Retina (tissue), 1 donor: ENCODE measurements around the gene CNN2.
A peak's percentile ranks its signal among the peaks of the same experiment; 100 is the strongest.

Source experiments
- DNase-seq: peaks from one replicate; pipeline ENCODE4 v3.0.0-alpha.2; 2016

The CNN2 gene

GRCh38 chr19:1032264-1032867, 6.0 kb downstream of the CNN2 start:
- DNase-seq = no peak

GRCh38 chr19:1035998-1036621, 9.7 kb downstream of the CNN2 start:
- DNase-seq = no peak

GRCh38 chr19:1037621-1038064, 11.2 kb downstream of the CNN2 start:
- no peak for DNase-seq

GRCh38 chr19:1038978-1039645, 12.7 kb downstream of the CNN2 start:
- DNase-seq = no peak

DNA sequence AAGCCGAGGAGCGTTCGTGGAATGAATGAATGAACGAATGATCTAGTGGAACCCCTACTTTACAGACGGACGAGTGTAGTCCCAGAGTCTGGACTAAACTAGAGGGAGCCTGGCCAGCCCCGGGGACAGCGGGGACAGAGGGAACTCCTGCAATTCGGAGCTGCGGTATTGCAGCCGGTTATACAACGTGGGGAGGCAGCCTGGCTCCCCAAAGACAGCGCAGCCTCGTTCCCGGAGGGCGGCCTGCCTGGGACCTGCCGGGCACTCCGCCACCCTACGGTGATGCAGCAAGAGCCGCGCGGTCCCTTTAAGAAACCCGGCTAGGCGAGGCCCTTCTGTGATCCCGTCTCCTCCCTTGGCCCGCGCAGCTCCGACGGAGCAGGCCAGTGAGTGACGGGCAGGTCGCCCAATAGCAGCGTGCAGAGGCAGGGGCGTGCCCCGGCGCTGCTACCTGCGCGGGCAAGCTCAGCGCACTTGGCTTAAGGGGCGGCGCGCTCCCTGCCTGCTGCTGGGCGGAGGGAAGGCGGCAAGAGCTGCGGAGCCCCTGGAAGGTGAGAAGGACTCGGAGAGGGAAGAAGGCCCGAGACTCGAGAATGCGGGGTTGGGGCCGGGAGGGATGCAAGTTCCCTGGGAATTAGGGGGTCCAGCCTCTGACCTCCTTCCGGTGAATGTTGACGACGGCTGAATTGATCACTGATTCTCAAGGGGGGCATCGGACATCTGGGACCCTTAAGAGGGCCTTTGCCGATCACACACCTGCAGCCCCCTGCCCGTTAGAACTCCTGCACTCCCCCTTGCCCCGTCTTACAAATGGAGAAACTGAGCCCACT, 13.5 kb downstream of the CNN2 start, which contains the start of gene ABCA7:
ABCA7 (plus strand) TSS at position 462 of the 830 bp plus-strand sequence. CDS start 1,255 bp downstream, outside the sequence.
- DNase-seq = peak; percentile 97

- DNase-seq = peak; percentile 92
Measured at GRCh38 chr19:1040476-1041271, 14.3 kb downstream of the CNN2 start.

- no peak for DNase-seq
Measured at GRCh38 chr19:1041272-1041834, 14.9 kb downstream of the CNN2 start.

DNA sequence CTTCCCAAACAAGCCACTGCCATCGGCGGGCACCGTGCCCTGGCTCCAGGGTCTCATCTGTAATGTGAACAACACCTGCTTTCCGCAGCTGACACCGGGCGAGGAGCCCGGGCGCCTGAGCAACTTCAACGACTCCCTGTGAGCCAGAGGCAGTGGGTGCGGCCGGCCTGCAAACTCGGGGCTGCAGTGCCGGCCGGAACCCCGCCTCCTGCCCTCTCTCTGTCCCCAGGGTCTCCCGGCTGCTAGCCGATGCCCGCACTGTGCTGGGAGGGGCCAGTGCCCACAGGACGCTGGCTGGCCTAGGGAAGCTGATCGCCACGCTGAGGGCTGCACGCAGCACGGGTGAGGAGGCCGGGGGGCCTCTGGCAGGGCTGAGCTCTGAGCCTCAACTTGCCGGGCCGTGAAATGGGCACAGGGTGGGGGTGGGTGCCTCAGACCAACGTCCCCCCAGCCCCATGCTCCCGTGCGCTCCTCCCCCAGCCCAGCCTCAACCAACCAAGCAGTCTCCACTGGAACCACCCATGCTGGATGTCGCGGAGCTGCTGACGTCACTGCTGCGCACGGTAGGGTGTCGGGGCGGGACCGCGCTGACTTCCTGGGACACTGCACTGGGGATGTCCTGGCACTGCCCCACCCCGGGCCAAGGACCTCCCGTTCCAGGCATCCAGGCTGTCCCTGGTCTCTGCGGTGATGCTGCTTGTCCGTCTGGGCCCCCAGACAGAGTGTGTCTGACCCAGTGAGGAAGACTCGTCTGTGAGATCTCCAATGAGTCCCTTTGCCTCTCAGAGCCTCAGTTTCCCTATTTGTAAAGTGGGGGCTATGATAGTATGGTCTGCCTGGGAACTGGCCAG, 15.7 kb downstream of the CNN2 start:
- no peak for DNase-seq

DNA sequence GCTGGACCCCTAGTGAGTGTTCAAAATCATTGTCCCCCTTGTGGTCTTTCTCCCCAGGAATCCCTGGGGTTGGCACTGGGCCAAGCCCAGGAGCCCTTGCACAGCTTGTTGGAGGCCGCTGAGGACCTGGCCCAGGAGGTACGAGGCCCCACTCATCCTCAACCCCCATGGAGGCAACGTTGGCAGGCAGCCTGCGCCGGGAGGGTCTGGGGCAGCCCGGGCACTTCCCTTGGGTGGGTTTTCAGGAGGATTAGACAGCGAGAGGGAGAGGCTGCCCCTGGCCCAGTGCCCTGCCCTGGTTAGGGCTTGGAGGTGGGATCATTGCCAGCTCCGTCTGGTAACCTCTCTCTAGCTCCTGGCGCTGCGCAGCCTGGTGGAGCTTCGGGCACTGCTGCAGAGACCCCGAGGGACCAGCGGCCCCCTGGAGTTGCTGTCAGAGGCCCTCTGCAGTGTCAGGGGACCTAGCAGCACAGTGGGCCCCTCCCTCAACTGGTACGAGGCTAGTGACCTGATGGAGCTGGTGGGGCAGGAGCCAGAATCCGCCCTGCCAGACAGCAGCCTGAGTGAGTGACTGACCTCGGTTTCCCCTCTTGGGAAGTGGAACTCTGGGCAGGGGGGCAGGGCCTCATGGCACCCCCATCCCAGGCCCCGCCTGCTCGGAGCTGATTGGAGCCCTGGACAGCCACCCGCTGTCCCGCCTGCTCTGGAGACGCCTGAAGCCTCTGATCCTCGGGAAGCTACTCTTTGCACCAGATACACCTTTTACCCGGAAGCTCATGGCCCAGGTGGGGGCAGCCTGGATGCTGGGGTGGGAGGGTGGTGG, 16.5 kb downstream of the CNN2 start:
- DNase-seq = no peak

DNA sequence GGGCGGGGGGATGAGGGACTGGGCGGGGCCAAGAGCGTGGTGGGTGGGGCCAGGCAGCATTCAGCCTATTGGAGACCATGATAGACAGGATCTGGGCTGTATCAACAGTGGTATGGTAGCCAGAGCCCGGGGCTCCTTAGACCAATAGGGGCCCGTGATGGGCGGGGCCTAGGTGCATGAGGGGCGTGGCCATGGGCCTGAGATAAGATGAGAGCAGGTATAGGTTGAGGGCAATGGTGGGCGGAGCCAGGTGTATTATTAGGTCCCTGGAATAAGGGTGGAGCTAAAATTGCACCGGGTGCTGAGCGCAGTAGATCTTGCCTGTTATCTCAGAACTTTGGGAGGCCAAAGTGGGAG, 18.8 kb downstream of the CNN2 start:
- no peak for DNase-seq

DNA sequence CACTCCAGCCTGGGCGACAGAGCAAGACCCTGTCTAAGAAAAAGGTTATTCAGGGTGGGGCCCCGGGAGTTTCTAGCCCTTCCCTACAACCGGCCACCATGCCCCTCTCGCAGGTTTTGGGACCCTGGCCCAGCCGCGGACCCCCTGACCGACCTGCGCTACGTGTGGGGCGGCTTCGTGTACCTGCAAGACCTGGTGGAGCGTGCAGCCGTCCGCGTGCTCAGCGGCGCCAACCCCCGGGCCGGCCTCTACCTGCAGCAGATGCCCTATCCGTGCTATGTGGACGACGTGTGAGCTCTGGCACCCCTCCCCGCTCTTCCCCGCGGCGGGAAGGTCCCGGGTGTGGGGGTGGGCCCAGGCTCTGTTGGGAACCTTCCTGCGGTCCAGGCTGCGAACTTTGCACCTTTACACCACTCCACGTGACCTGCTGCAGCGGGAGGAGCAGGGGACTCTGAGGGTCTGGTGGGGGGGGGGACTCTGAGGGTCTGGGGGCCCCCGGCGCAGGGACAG, 19.8 kb downstream of the CNN2 start:
- no peak for DNase-seq

DNA sequence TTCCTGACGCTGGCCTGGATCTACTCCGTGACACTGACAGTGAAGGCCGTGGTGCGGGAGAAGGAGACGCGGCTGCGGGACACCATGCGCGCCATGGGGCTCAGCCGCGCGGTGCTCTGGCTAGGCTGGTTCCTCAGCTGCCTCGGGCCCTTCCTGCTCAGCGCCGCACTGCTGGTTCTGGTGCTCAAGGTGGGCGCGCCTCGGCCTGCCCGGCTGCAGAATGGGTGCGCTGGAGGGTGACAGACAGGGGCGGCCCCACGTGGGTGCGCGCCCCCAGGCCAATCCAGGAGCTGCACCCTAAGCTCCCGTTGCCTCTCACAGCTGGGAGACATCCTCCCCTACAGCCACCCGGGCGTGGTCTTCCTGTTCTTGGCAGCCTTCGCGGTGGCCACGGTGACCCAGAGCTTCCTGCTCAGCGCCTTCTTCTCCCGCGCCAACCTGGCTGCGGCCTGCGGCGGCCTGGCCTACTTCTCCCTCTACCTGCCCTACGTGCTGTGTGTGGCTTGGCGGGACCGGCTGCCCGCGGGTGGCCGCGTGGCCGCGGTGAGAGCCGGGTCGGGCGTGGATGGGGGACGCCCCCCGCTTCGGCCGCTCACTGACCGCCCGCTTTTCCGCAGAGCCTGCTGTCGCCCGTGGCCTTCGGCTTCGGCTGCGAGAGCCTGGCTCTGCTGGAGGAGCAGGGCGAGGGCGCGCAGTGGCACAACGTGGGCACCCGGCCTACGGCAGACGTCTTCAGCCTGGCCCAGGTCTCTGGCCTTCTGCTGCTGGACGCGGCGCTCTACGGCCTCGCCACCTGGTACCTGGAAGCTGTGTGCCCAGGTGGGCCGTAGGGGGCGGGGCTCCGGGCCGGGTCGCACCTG, 20.7 kb downstream of the CNN2 start:
- no peak for DNase-seq

DNA sequence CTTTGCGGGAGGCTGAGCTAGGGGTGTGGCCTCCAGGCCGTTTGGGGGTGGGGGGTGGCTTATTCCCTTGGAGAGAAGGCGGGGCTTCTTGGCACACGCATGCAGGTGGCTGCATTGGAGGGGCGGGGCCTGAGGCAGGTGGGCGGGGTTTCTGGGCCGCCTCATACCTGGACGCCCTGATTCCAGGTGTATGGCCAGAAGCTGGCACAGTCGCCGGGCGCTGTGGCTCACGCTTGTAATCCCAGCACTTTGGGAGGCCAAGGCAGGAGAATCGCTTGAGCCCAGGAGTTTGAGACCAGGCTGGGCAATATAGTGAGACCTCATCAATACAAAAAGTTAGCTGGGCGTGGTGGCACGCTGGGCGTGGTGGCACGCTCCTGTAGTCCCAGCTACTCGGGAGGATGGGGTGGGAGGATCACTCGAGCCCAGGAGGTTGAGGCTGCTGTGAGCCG, 21.3 kb downstream of the CNN2 start:
- DNase-seq = no peak

DNA sequence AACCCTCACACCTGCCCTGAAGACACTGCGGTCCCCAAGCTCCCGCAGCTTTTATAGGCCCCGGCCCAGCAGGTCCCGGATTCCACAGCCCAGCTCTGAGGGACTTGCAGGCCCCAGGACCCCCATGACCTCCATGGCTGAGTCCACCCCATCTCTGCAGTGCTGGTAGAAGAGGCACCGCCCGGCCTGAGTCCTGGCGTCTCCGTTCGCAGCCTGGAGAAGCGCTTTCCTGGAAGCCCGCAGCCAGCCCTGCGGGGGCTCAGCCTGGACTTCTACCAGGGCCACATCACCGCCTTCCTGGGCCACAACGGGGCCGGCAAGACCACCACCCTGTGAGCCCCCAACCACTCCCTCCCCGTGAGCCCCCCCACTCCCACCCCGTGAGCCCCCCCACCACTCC, 22.7 kb downstream of the CNN2 start:
- DNase-seq = no peak

GRCh38 chr19:1049800-1050199, 23.4 kb downstream of the CNN2 start:
- DNase-seq = no peak

GRCh38 chr19:1050989-1051788, 24.8 kb downstream of the CNN2 start:
- DNase-seq = no peak

DNA sequence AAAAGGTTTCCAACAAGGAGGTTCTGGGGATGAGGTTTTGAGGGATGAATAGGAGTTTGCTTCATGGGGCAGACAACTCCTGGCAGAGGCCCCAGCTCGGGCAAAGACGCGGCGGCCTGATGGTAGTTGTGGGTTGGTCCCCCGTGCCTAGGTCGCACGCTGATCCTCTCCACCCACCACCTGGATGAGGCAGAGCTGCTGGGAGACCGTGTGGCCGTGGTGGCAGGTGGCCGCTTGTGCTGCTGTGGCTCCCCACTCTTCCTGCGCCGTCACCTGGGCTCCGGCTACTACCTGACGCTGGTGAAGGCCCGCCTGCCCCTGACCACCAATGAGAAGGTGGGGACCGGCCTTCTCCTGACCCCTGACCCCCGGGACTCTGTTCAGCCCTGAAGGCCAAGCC, 25.4 kb downstream of the CNN2 start:
- DNase-seq = no peak

DNA sequence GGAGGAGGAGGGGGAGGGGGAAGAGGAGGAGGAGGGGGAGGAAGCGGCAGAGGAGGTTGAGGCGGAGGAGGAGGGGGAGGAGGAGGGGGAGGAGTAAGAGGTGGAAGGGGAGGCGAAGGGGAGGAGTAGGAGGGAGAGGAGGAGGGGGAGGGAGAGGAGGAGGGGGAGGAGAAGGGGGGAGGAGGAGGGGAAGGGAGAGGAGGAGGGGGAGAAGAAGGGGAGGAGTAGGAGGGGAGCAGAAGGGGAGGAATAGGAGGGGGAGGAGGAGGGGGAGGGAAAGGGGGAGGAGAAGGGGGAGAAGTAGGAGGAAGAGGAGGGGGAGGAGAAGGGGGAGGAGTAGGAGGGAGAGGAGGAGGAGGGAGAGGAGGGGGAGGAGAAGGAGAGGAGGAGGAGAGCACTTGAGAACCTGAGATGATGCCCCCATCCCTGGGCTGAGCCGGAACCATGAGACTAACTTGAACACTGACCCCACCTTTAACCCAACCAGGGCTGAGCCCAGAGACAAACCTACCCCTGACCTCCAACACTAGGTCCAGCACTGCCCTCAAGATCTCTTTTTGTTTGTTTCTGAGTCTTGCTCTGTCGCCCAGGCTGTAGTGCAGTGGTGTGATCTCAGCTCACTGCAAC, 26.1 kb downstream of the CNN2 start:
- DNase-seq = no peak
